H1 (cell line): ENCODE measurements around the gene PTPN3. TPM values are rescaled to one million over a fixed set of nuclear protein-coding genes. Genes with fewer than 3 reads are reported as not detected.

Source experiments
- CTCF ChIA-PET: fragments of 300-600 bp; sonication (Branson Sonifier 250); formaldehyde crosslinking; loops from one replicate; lab custom pipeline; 2021; ENCODE audit not compliant: partially characterized antibody; lab: Charles Lee
- POLR2A ChIA-PET: fragments of 300-600 bp; sonication (Branson Sonifier 250); formaldehyde crosslinking; loops from one replicate; lab custom pipeline; 2021; ENCODE audit warnings: inconsistent platforms; ENCODE audit not compliant: partially characterized antibody; lab: Charles Lee
- DNase-seq, 2 experiments: peaks; one replicate each; pipeline versions ENCODE4 v3.0.0 to v3.0.0-alpha.2; 2010 to 2022; ENCODE audit warnings: low spot score in 2 of 2, low read depth in 1 of 2, mixed read lengths in 1 of 2
- FAIRE-seq: peaks from 2 replicates; lab custom pipeline; 2011; peaks lifted over from hg19 to GRCh38; lab: Jason Lieb, UNC
- H2AFZ ChIP-seq: 2 replicates; pipeline ENCODE4 v1.8.1; 2012; ENCODE audit warnings: low read length, inconsistent platforms
- H2AK5ac ChIP-seq: 2 replicates; pipeline ENCODE4 v1.6.1; 2013; ENCODE audit warnings: low read depth, low read length
- H2BK120ac ChIP-seq: replicated peaks from 2 replicates; pipeline ENCODE3; 2013; ENCODE audit warnings: low read depth, low read length, inconsistent platforms
- H2BK12ac ChIP-seq: 2 replicates; pipeline ENCODE4 v1.6.1; 2013; ENCODE audit warnings: low read depth, low read length
- H2BK15ac ChIP-seq: 2 replicates; pipeline ENCODE4 v1.6.1; 2013; ENCODE audit warnings: low read length
- H2BK20ac ChIP-seq: 2 replicates; pipeline ENCODE4 v1.6.1; 2013; ENCODE audit warnings: low read length
- H2BK5ac ChIP-seq: 2 replicates; pipeline ENCODE4 v1.6.1; 2013; ENCODE audit warnings: low read depth, low read length
- H3K14ac ChIP-seq: 2 replicates; pipeline ENCODE4 v1.6.1; 2013; ENCODE audit warnings: inconsistent platforms; ENCODE audit not compliant: insufficient read length
- H3K18ac ChIP-seq: 2 replicates; pipeline ENCODE4 v1.6.1; 2013; ENCODE audit warnings: low read length; ENCODE audit errors: extremely low read depth
- H3K23ac ChIP-seq: 2 replicates; pipeline ENCODE4 v1.6.1; 2013; ENCODE audit warnings: inconsistent platforms; ENCODE audit not compliant: insufficient read length
- H3K23me2 ChIP-seq: 2 replicates; pipeline ENCODE4 v1.6.1; 2013; ENCODE audit warnings: low read depth, low read length
- H3K27ac ChIP-seq: 2 replicates; pipeline ENCODE4 v1.6.1; 2011; ENCODE audit warnings: low read depth, low read length, inconsistent platforms
- H3K27me3 ChIP-seq, 4 experiments: replicated peaks in 1 of 4; 1 replicate in 1 of 4; 2 replicates in 3 of 4; pipeline versions ENCODE4 v1.6.1 to v1.8.1; 2011 to 2013; ENCODE audit warnings: low read length in 3 of 4, mild to moderate bottlenecking in 3 of 4, inconsistent platforms in 2 of 4, mixed read lengths in 2 of 4, moderate library complexity in 1 of 4; ENCODE audit not compliant: control insufficient read depth in 3 of 4, insufficient read depth in 3 of 4; ENCODE audit errors: extremely low read depth in 1 of 4
- H3K36me3 ChIP-seq, 4 experiments: 2 replicates each; pipeline versions ENCODE4 v1.6.1 to v1.8.1; 2011 to 2013; ENCODE audit warnings: mild to moderate bottlenecking in 4 of 4, low read length in 3 of 4, moderate library complexity in 2 of 4, control low read depth in 1 of 4, inconsistent platforms in 1 of 4; ENCODE audit not compliant: insufficient read depth in 4 of 4, control insufficient read depth in 2 of 4
- H3K4ac ChIP-seq: replicated peaks from 2 replicates; pipeline ENCODE3; 2013; ENCODE audit warnings: low read length, low read depth, mixed read lengths, inconsistent platforms; ENCODE audit not compliant: insufficient read length
- H3K4me1 ChIP-seq, 4 experiments: replicated peaks in 1 of 4; 1 replicate in 1 of 4; 2 replicates in 3 of 4; pipeline versions ENCODE4 v1.6.1 to v1.8.1; 2011 to 2013; ENCODE audit warnings: low read length in 3 of 4, inconsistent platforms in 2 of 4, mixed read lengths in 1 of 4; ENCODE audit not compliant: insufficient read depth in 4 of 4, control insufficient read depth in 3 of 4
- H3K4me2 ChIP-seq, 2 experiments: 2 replicates each; pipeline versions ENCODE4 v1.6.1 to v1.8.1; 2011 to 2013; ENCODE audit warnings: low read depth in 2 of 2, low read length in 2 of 2, control low read depth in 1 of 2, inconsistent platforms in 1 of 2, mild to moderate bottlenecking in 1 of 2; ENCODE audit not compliant: insufficient read depth in 1 of 2
- H3K4me3 ChIP-seq, 4 experiments: fragments of 200-600, 300-600 bp in 1 of 4; sonication (generic), shearing (Covaris generic), sonication (Bioruptor Twin) in 1 of 4; 2 replicates each; pipeline versions ENCODE4 v1.5.1 to v1.8.1; 2011 to 2016; ENCODE audit warnings: low read length in 4 of 4, low read depth in 3 of 4, control low read depth in 2 of 4, inconsistent platforms in 2 of 4, mild to moderate bottlenecking in 2 of 4, mixed read lengths in 1 of 4, moderate library complexity in 1 of 4; ENCODE audit not compliant: insufficient read depth in 2 of 4; ENCODE audit errors: extremely low read depth in 1 of 4
- H3K56ac ChIP-seq: replicated peaks from 2 replicates; pipeline ENCODE3; 2013; ENCODE audit warnings: low read depth, mild to moderate bottlenecking, mixed read lengths, low read length, inconsistent platforms; ENCODE audit not compliant: insufficient read length
- H3K79me1 ChIP-seq: 2 replicates; pipeline ENCODE4 v1.6.1; 2013; ENCODE audit warnings: low read depth, low read length, control low read depth
- H3K79me2 ChIP-seq, 2 experiments: 2 replicates each; pipeline versions ENCODE4 v1.6.1 to v1.8.1; 2012 to 2013; ENCODE audit warnings: low read length in 2 of 2, mild to moderate bottlenecking in 2 of 2, inconsistent platforms in 1 of 2; ENCODE audit not compliant: insufficient read depth in 2 of 2, control insufficient read depth in 1 of 2
- H3K9ac ChIP-seq, 4 experiments: replicated peaks in 1 of 4; 1 replicate in 1 of 4; 2 replicates in 3 of 4; pipeline versions ENCODE4 v1.6.1 to v1.8.1; 2011 to 2013; ENCODE audit warnings: low read depth in 3 of 4, low read length in 3 of 4, control low read depth in 2 of 4, mild to moderate bottlenecking in 2 of 4, moderate library complexity in 2 of 4, inconsistent platforms in 1 of 4; ENCODE audit errors: extremely low read depth in 1 of 4
- H3K9me3 ChIP-seq, 2 experiments: 2 replicates each; pipeline versions ENCODE4 v1.6.1 to v1.8.1; 2012 to 2013; ENCODE audit warnings: mild to moderate bottlenecking in 2 of 2, moderate library complexity in 2 of 2, control low read depth in 1 of 2, inconsistent platforms in 1 of 2, low read depth in 1 of 2, low read length in 1 of 2, mixed read lengths in 1 of 2; ENCODE audit not compliant: insufficient read depth in 2 of 2
- H4K20me1 ChIP-seq, 2 experiments: replicated peaks in 1 of 2; 2 replicates each; pipeline versions ENCODE3 to v1.8.1; 2011 to 2013; ENCODE audit warnings: inconsistent platforms in 2 of 2, low read length in 2 of 2, mild to moderate bottlenecking in 1 of 2; ENCODE audit not compliant: insufficient read depth in 2 of 2, control insufficient read depth in 1 of 2
- H4K5ac ChIP-seq: 2 replicates; pipeline ENCODE4 v1.6.1; 2013; ENCODE audit warnings: low read length, low read depth, mixed read lengths, inconsistent platforms; ENCODE audit not compliant: insufficient read length
- H4K8ac ChIP-seq: 2 replicates; pipeline ENCODE4 v1.8.0; 2013; ENCODE audit warnings: mild to moderate bottlenecking, moderate library complexity, low read length, inconsistent platforms; ENCODE audit not compliant: insufficient read depth; ENCODE audit errors: extremely low read depth
- H4K91ac ChIP-seq: replicated peaks from 2 replicates; pipeline ENCODE3; 2013; ENCODE audit warnings: low read length, mixed read lengths, inconsistent platforms; ENCODE audit not compliant: insufficient read length
- ASH2L ChIP-seq: fragments of 200-600, 300-600 bp; sonication (generic); IDR thresholded peaks from one replicate; pipeline ENCODE4 v1.7.1; 2017; ENCODE audit warnings: low read length
- WGBS, 2 experiments: shearing (Covaris generic) in 1 of 2; methylation state at CpG; one replicate each; pipeline versions ENCODE4 v1.1.6 to v1.1.7; 2013 to 2015; ENCODE audit warnings: low lambda C conversion rate in 2 of 2, mixed read lengths in 2 of 2, inconsistent platforms in 1 of 2, low coverage in 1 of 2, missing lambda C conversion rate in 1 of 2; ENCODE audit not compliant: insufficient replicate concordance in 2 of 2, insufficient coverage in 1 of 2, insufficient read length in 1 of 2; ENCODE audit errors: extremely low coverage in 1 of 2, missing lambda C conversion rate in 1 of 2; 5-methylcytosine and 5-hydroxymethylcytosine counted together
- polyA plus RNA-seq, 7 experiments: library from polyadenylated mRNA; depleted of rRNA in 3 of 7; stranded (reverse) in 5 of 7; unstranded in 2 of 7; fragments of >200 nt in 5 of 7; fragments of 200-250 nt in 2 of 7; gene quantifications; 1 replicate in 5 of 7; 2 replicates in 1 of 7; 4 replicates in 1 of 7; pipeline versions ENCODE4 v1.2.1 to v1.2.3, GENCODE V29; 2011 to 2013; ENCODE audit warnings: missing spikeins in 2 of 7, mixed read lengths in 2 of 7
- total RNA-seq: library from RNA; stranded (reverse); fragmentation: NEBNext Ultra II Directional; extraction: Animal tissue kit (Norgen Biotek cat#: 25700); gene quantifications from 2 replicates; pipeline ENCODE4 v1.2.1, GENCODE V29; 2021

Gene PTPN3
- total and polyA plus RNA-seq, 2 of the 8 experiments (the other 6 are each of a cell fraction or from before 2014, with no cell fraction given) = 2.9 to 3.7 TPM

- H3K9ac ChIP-seq = no peak overlapping the region
- H2BK12ac ChIP-seq = no peak overlapping the region
- H3K23ac ChIP-seq = no peak overlapping the region
- H2BK5ac ChIP-seq = no peak overlapping the region
- no peak overlapping the region for H2AK5ac ChIP-seq
- H3K9me3 ChIP-seq = no peaks in the 10 kb centered on the region
- H4K5ac ChIP-seq = no peak overlapping the region
- H2BK120ac ChIP-seq = no peak overlapping the region
- H3K23me2 ChIP-seq = no peaks in the 10 kb centered on the region
- 97% methylated on average over 2 of the region's 2 CpGs; no CpG with 5 or more reads in 1 of the 2 experiments for WGBS, 2 experiments
- no peak overlapping the region for H3K4me3 ChIP-seq
- TF ChIP-seq ASH2L = no peak
- no peaks in the 10 kb centered on the region for H3K4me1 ChIP-seq
- no peak overlapping the region for H4K91ac ChIP-seq
- no peak overlapping the region for H3K18ac ChIP-seq
- no peak overlapping the region for H2BK15ac ChIP-seq
- H3K27me3 ChIP-seq = no peaks in the 10 kb centered on the region
- H3K79me2 ChIP-seq = no peaks in the 10 kb centered on the region
- no peaks in the 10 kb centered on the region for H4K20me1 ChIP-seq
- no peak overlapping the region for H2AFZ ChIP-seq
- CTCF ChIA-PET = interaction anchor here (1.0 to 2.2 kb wide), 5 partner anchors 10 to 39 kb away, joined by 4 to 9 read pairs (median 7); no protein-coding TSS in a partner anchor
- DNase-seq (no peak), FAIRE-seq (no peak)
- H4K8ac ChIP-seq = no peak overlapping the region
- H3K79me1 ChIP-seq = no peaks in the 10 kb centered on the region
- H3K27ac ChIP-seq = no peak overlapping the region
- H3K36me3 ChIP-seq = no peaks in the 10 kb centered on the region
- H3K56ac ChIP-seq = no peak overlapping the region
- H2BK20ac ChIP-seq = no peak overlapping the region
- no peak overlapping the region for H3K14ac ChIP-seq
- no peak overlapping the region for H3K4me2 ChIP-seq
- POLR2A ChIA-PET = interaction anchor here (0.9 kb wide), 1 partner anchor 10 kb away, joined by 3 read pairs; no protein-coding TSS in a partner anchor
- no peak overlapping the region for H3K4ac ChIP-seq
Observed at GRCh38 chr9:109479822-109480221, 18.3 kb downstream of the PTPN3 start.
